Stimulated activated CD4-positive, alpha-beta T cell treated with anti-CD3 and anti-CD28 coated beads, Interleukin-12 subunit alpha, Interleukin-12 subunit beta, amount 100 ng/mL, for 4 hours (primary cell): ENCODE measurements around the gene CCDC88C.
"Not testable (repeated sequence)": the region's sequence is repeated elsewhere in the genome, so short reads cannot be mapped to it uniquely, and the experiment has no call there.

ENCODE experiments used
- DNase-seq: peaks from one replicate; pipeline ENCODE4 v3.0.0-alpha.2; 2020

The CCDC88C gene

GRCh38 chr14:91284791-91285548, 132.7 kb downstream of the CCDC88C start:
- DNase-seq, result no peak

- no peak for DNase-seq
These were observed 133.4 kb downstream of the CCDC88C start for GRCh38 chr14:91284146-91284790.

- no peak for DNase-seq
These were observed 134.0 kb downstream of the CCDC88C start for GRCh38 chr14:91283666-91284065.

GRCh38 chr14:91282954-91283645, 134.5 kb downstream of the CCDC88C start:
- no peak for DNase-seq

GRCh38 chr14:91281346-91281745, 136.3 kb downstream of the CCDC88C start:
- DNase-seq, result no peak

- no peak for DNase-seq
These were observed 137.5 kb downstream of the CCDC88C start for GRCh38 chr14:91280129-91280528.

- DNase-seq, result no peak
These were observed 138.3 kb downstream of the CCDC88C start for GRCh38 chr14:91279354-91279753.

GRCh38 chr14:91278383-91278715, 139.3 kb downstream of the CCDC88C start:
- DNase-seq, result no peak

GRCh38 chr14:91277546-91278382, 139.9 kb downstream of the CCDC88C start:
- no peak for DNase-seq

- no peak for DNase-seq
These were observed 142.8 kb downstream of the CCDC88C start for GRCh38 chr14:91274796-91275195.

GRCh38 chr14:91273885-91274273, 143.7 kb downstream of the CCDC88C start:
- no peak for DNase-seq

- DNase-seq, result no peak
These were observed 144.2 kb downstream of the CCDC88C start for GRCh38 chr14:91273273-91273884.

- DNase-seq, result no peak
These were observed 145.0 kb downstream of the CCDC88C start for GRCh38 chr14:91272341-91273272.

- DNase-seq, result no peak
These were observed 146.0 kb downstream of the CCDC88C start for GRCh38 chr14:91271639-91272038.

GRCh38 chr14:91270619-91271018, 147.0 kb downstream of the CCDC88C start:
- DNase-seq, result no peak

GRCh38 chr14:91270188-91270587, 147.4 kb downstream of the CCDC88C start:
- DNase-seq, result no peak

- no peak for DNase-seq
These were observed 148.3 kb downstream of the CCDC88C start for GRCh38 chr14:91269076-91269991.

- DNase-seq, result no peak
These were observed 149.6 kb downstream of the CCDC88C start for GRCh38 chr14:91267965-91268437.

- not testable (repeated sequence) for DNase-seq
These were observed 151.3 kb downstream of the CCDC88C start for GRCh38 chr14:91266276-91266675.

- DNase-seq, result no peak
These were observed 152.2 kb downstream of the CCDC88C start for GRCh38 chr14:91265404-91265803.
